DOHH2 (cell line): ENCODE measurements around the gene TLR10.

Source experiments
- H3F3A ChIP-seq: fragments of 200-600 bp; sonication (generic), shearing (Covaris generic); 2 replicates; pipeline ENCODE4 v1.6.0; 2016; ENCODE audit warnings: antibody characterized with exemption, mild to moderate bottlenecking; ENCODE audit not compliant: control insufficient read depth, insufficient read depth
- H3K27ac ChIP-seq: fragments of 200-600 bp; sonication (generic); 2 replicates; pipeline ENCODE4 v1.5.1; 2014; ENCODE audit warnings: low read depth, mild to moderate bottlenecking, low read length, moderate library complexity
- H3K27me3 ChIP-seq: fragments of 200-600 bp; sonication (generic); 2 replicates; pipeline ENCODE4 v1.6.1; 2014; ENCODE audit warnings: mild to moderate bottlenecking, low read length, mixed read lengths; ENCODE audit not compliant: control insufficient read depth
- H3K36me3 ChIP-seq: fragments of 200-600 bp; sonication (generic); 2 replicates; pipeline ENCODE4 v1.6.1; 2014; ENCODE audit warnings: mild to moderate bottlenecking, low read length, moderate library complexity, mixed read lengths; ENCODE audit not compliant: control insufficient read depth
- H3K4me1 ChIP-seq: fragments of 200-600 bp; sonication (generic); 2 replicates; pipeline ENCODE4 v1.6.1; 2014; ENCODE audit warnings: mild to moderate bottlenecking, low read length, mixed read lengths; ENCODE audit not compliant: control insufficient read depth
- H3K4me2 ChIP-seq: fragments of 200-600 bp; sonication (generic); 2 replicates; pipeline ENCODE4 v1.6.0; 2014; ENCODE audit warnings: mild to moderate bottlenecking, low read length, moderate library complexity
- H3K4me3 ChIP-seq: fragments of 200-600 bp; sonication (generic); 2 replicates; pipeline ENCODE4 v1.5.1; 2014; ENCODE audit warnings: mild to moderate bottlenecking, low read length, mixed read lengths
- H3K79me2 ChIP-seq: fragments of 200-600 bp; sonication (generic); 2 replicates; pipeline ENCODE4 v1.6.1; 2014; ENCODE audit warnings: mild to moderate bottlenecking, low read length, mixed read lengths; ENCODE audit not compliant: control insufficient read depth
- H3K9me2 ChIP-seq: fragments of 200-600 bp; sonication (generic); replicated peaks from 2 replicates; pipeline ENCODE4 v1.6.1; 2014; ENCODE audit warnings: mild to moderate bottlenecking, low read length, mixed read lengths; ENCODE audit not compliant: control insufficient read depth
- H3K9me3 ChIP-seq: fragments of 200-600 bp; sonication (generic); 2 replicates; pipeline ENCODE4 v1.6.1; 2014; ENCODE audit warnings: antibody characterized with exemption, low read length, mixed read lengths; ENCODE audit not compliant: control insufficient read depth, insufficient read depth
- H4K20me1 ChIP-seq: fragments of 200-600 bp; sonication (generic); 2 replicates; pipeline ENCODE4 v1.6.0; 2014; ENCODE audit warnings: low read depth, mild to moderate bottlenecking, antibody characterized with exemption, low read length, moderate library complexity; ENCODE audit not compliant: control insufficient read depth, insufficient read depth
- CTCF ChIP-seq: fragments of 200-600 bp; sonication (generic); IDR thresholded peaks from one replicate; pipeline ENCODE4 v1.5.1; 2014; ENCODE audit warnings: antibody characterized with exemption, mild to moderate bottlenecking, low read depth, low read length; ENCODE audit not compliant: poor library complexity, severe bottlenecking
- EZH2phosphoT487 ChIP-seq: fragments of 200-600 bp; sonication (generic); IDR thresholded peaks from 2 replicates; pipeline ENCODE4 v1.6.1; 2017; ENCODE audit warnings: borderline replicate concordance, mild to moderate bottlenecking, antibody characterized with exemption, low read length, moderate library complexity, mixed read lengths

The TLR10 gene

GRCh38 chr4:38724475-38724808, 58.3 kb downstream of the TLR10 start:
- no peak overlapping the region for H3K4me2 ChIP-seq
- H3F3A ChIP-seq: no peaks in the 10 kb centered on the region
- H3K79me2 ChIP-seq: no peaks in the 10 kb centered on the region
- H3K4me1 ChIP-seq: no peaks in the 10 kb centered on the region
- H4K20me1 ChIP-seq: no peaks in the 10 kb centered on the region
- H3K9me3 ChIP-seq: no peaks in the 10 kb centered on the region
- no peak for TF ChIP-seq CTCF
- no peak for TF ChIP-seq EZH2phosphoT487
- no peak overlapping the region for H3K27ac ChIP-seq
- no peak overlapping the region for H3K4me3 ChIP-seq
- no peaks in the 10 kb centered on the region for H3K9me2 ChIP-seq
- H3K36me3 ChIP-seq: no peaks in the 10 kb centered on the region
- H3K27me3 ChIP-seq: no peaks in the 10 kb centered on the region; the same call in 1 of the 2 replicates

GRCh38 chr4:38723726-38724474, 58.9 kb downstream of the TLR10 start:
- TF ChIP-seq EZH2phosphoT487 (no peak), CTCF (no peak)
- H3K27me3 ChIP-seq: no peaks in the 10 kb centered on the region; the same call in 1 of the 2 replicates
- H3K4me3 ChIP-seq: no peak overlapping the region
- no peaks in the 10 kb centered on the region for H3K9me2 ChIP-seq
- H3K79me2 ChIP-seq: no peaks in the 10 kb centered on the region
- H3K9me3 ChIP-seq: no peaks in the 10 kb centered on the region
- H3K4me2 ChIP-seq: no peak overlapping the region
- no peaks in the 10 kb centered on the region for H4K20me1 ChIP-seq
- H3K36me3 ChIP-seq: no peaks in the 10 kb centered on the region
- H3F3A ChIP-seq: no peaks in the 10 kb centered on the region
- no peak overlapping the region for H3K27ac ChIP-seq
- H3K4me1 ChIP-seq: no peaks in the 10 kb centered on the region

- H3K79me2 ChIP-seq: no peaks in the 10 kb centered on the region
- no peak overlapping the region for H3K4me3 ChIP-seq
- H3K4me1 ChIP-seq: no peaks in the 10 kb centered on the region
- no peak overlapping the region for H3K4me2 ChIP-seq
- no peaks in the 10 kb centered on the region for H3K9me2 ChIP-seq
- H3K9me3 ChIP-seq: no peaks in the 10 kb centered on the region
- no peaks in the 10 kb centered on the region for H3F3A ChIP-seq
- no peak for TF ChIP-seq EZH2phosphoT487
- TF ChIP-seq CTCF: no peak
- H3K36me3 ChIP-seq: no peaks in the 10 kb centered on the region
- H4K20me1 ChIP-seq: no peaks in the 10 kb centered on the region
- H3K27ac ChIP-seq: no peak overlapping the region
- no peaks in the 10 kb centered on the region; the same call in 1 of the 2 replicates for H3K27me3 ChIP-seq
Measured at GRCh38 chr4:38723114-38723513, 59.7 kb downstream of the TLR10 start.
